K562 (cell line): ENCODE measurements around the gene RHOF. TPM values are rescaled to one million over a fixed set of nuclear protein-coding genes. Genes with fewer than 3 reads are reported as not detected.
A peak's percentile ranks its signal among the peaks of the same experiment; 100 is the strongest.

Source experiments
- ATAC-seq: fragments of 200-7000 bp; cut with Tn5 transposase; 3 replicates; pipeline ENCODE4 v1.9.1; 2020; ENCODE audit warnings: moderate library complexity
- BruUV-seq: library from RNA; stranded (reverse); fragments of 400-500 nt; replicated peaks from 2 replicates; lab custom pipeline; 2021; lab: Mats Ljungman, UMichigan
- CTCF ChIA-PET: fragments of 300-600 bp; formaldehyde crosslinking; extraction: SDS; loops from one replicate; lab custom pipeline; 2021; ENCODE audit warnings: low intra/inter-chr PET ratio; lab: Yijun Ruan, JAX
- POLR2A ChIA-PET: fragments of 300-600, 350-650 bp; sonication (Branson Sonifier 250); formaldehyde crosslinking; extraction: SDS; loops from one replicate; lab custom pipeline; 2021; ENCODE audit warnings: antibody characterized with exemption, inconsistent platforms; lab: Yijun Ruan, JAX
- DNase-seq, 4 experiments: peaks; one replicate each; pipeline versions ENCODE4 v3.0.0 to v3.0.0-alpha.2; 2011 to 2018; ENCODE audit warnings: low spot score in 3 of 4, mixed read lengths in 3 of 4; ENCODE audit errors: extremely low read depth in 1 of 4
- FAIRE-seq: peaks from 2 replicates; lab custom pipeline; 2011; peaks lifted over from hg19 to GRCh38; lab: Jason Lieb, UNC
- H2AFZ ChIP-seq: 2 replicates; pipeline ENCODE4 v1.6.0; 2011; ENCODE audit warnings: low read depth, low read length, control low read depth, inconsistent platforms
- H3K27ac ChIP-seq: fragments of 200-600 bp; 3 replicates; pipeline ENCODE4 v1.8.0; 2011; ENCODE audit warnings: low read depth, mild to moderate bottlenecking, control low read depth, inconsistent platforms, low read length, moderate library complexity, mixed read lengths; ENCODE audit errors: extremely low read depth
- H3K27me3 ChIP-seq, 2 experiments: fragments of 300-600 bp in 1 of 2; 2 replicates in 1 of 2; 3 replicates in 1 of 2; pipeline versions ENCODE4 v1.6.0 to v1.8.0; 2011; ENCODE audit warnings: inconsistent platforms in 2 of 2, low read length in 2 of 2, mild to moderate bottlenecking in 1 of 2, mixed read lengths in 1 of 2, moderate library complexity in 1 of 2; ENCODE audit not compliant: control insufficient read depth in 2 of 2, insufficient read depth in 2 of 2
- H3K36me3 ChIP-seq: fragments of 300-600 bp; 3 replicates; pipeline ENCODE4 v1.8.0; 2011; ENCODE audit warnings: mild to moderate bottlenecking, low read length, inconsistent platforms; ENCODE audit not compliant: control insufficient read depth, insufficient read depth
- H3K4me1 ChIP-seq, 2 experiments: fragments of 200-600 bp in 1 of 2; replicated peaks in 1 of 2; 2 replicates in 1 of 2; 3 replicates in 1 of 2; pipeline versions ENCODE4 v1.5.1 to v1.8.0; 2011; ENCODE audit warnings: inconsistent platforms in 2 of 2, low read length in 2 of 2, mild to moderate bottlenecking in 1 of 2, mixed read lengths in 1 of 2, moderate library complexity in 1 of 2; ENCODE audit not compliant: control insufficient read depth in 2 of 2, insufficient read depth in 2 of 2
- H3K4me2 ChIP-seq: 2 replicates; pipeline ENCODE4 v1.6.1; 2011; ENCODE audit warnings: low read length, control low read depth, inconsistent platforms, mixed read lengths; ENCODE audit not compliant: insufficient read depth
- H3K4me3 ChIP-seq: fragments of 200-600 bp; sonication (generic), shearing (Covaris generic); 2 replicates; pipeline ENCODE4 v1.5.1; 2016; ENCODE audit warnings: control low read depth, inconsistent platforms
- H3K79me2 ChIP-seq: fragments of 200-600 bp; 3 replicates; pipeline ENCODE4 v1.8.0; 2011; ENCODE audit warnings: low read length, inconsistent platforms; ENCODE audit not compliant: control insufficient read depth, insufficient read depth
- H3K9ac ChIP-seq, 2 experiments: 2 replicates each; pipeline versions ENCODE4 v1.6.0 to v1.6.1; 2011; ENCODE audit warnings: low read depth in 2 of 2, low read length in 2 of 2, control low read depth in 1 of 2, inconsistent platforms in 1 of 2, mild to moderate bottlenecking in 1 of 2, mixed read lengths in 1 of 2; ENCODE audit not compliant: insufficient read depth in 1 of 2
- H3K9me1 ChIP-seq: one replicate; pipeline ENCODE4 v1.6.0; 2011; ENCODE audit warnings: inconsistent platforms, mild to moderate bottlenecking, low read length, moderate library complexity; ENCODE audit not compliant: control insufficient read depth, insufficient read depth
- H3K9me3 ChIP-seq: replicated peaks from 2 replicates; pipeline ENCODE4 v1.5.1; 2011; ENCODE audit warnings: low read depth, low read length, inconsistent platforms; ENCODE audit not compliant: control insufficient read depth, insufficient read depth
- H4K20me1 ChIP-seq: replicated peaks from 2 replicates; pipeline ENCODE4 v1.6.1; 2011; ENCODE audit warnings: low read length, inconsistent platforms, mixed read lengths; ENCODE audit not compliant: control insufficient read depth, insufficient read depth
- CEBPB ChIP-seq: fragments of 450-650 bp; IDR thresholded peaks from 2 replicates; pipeline ENCODE4 v1.6.1; 2016; ENCODE audit warnings: missing genetic modification characterization, missing compliant biosample characterization
- KLF1 ChIP-seq: fragments of 450-650 bp; IDR thresholded peaks from 2 replicates; pipeline ENCODE4 v1.6.1; 2016; ENCODE audit warnings: missing genetic modification characterization, missing compliant biosample characterization
- MTA1 ChIP-seq: fragments of 450-650 bp; IDR thresholded peaks from 2 replicates; pipeline ENCODE4 v1.6.1; 2017; ENCODE audit warnings: borderline replicate concordance
- POLR2A ChIP-seq: fragments of 450-650 bp; conservative IDR thresholded peaks from 2 replicates; pipeline ENCODE4 v1.6.1; 2016
- POLR2G ChIP-seq: fragments of 200-400 bp; formaldehyde crosslinking; IDR thresholded peaks from 2 replicates; pipeline ENCODE4 v1.6.1; 2017; ENCODE audit warnings: low read depth, mild to moderate bottlenecking, antibody characterized with exemption, low read length, moderate library complexity
- RREB1 ChIP-seq: fragments of 250-450 bp; sonication (Bioruptor Pico); IDR thresholded peaks from 2 replicates; pipeline ENCODE4 v1.4.0; 2020
- TAF15 ChIP-seq: fragments of 200-400 bp; formaldehyde crosslinking; IDR thresholded peaks from 2 replicates; pipeline ENCODE4 v1.6.1; 2017; ENCODE audit warnings: mild to moderate bottlenecking, low read depth, low read length, moderate library complexity
- THRB ChIP-seq: fragments of 450-650 bp; formaldehyde crosslinking; conservative IDR thresholded peaks from 2 replicates; pipeline ENCODE4 v1.4.0; 2022; ENCODE audit warnings: mild to moderate bottlenecking, missing genetic modification characterization
- ZC3H8 ChIP-seq: fragments of 450-650 bp; IDR thresholded peaks from 2 replicates; pipeline ENCODE4 v1.6.1; 2017
- WGBS: fragments of 100-300 bp; shearing (Covaris generic); methylation state at CpG from one replicate; pipeline ENCODE4 v1.1.6; 2016; ENCODE audit warnings: low coverage, mixed read lengths; ENCODE audit not compliant: insufficient coverage; ENCODE audit errors: missing lambda C conversion rate; 5-methylcytosine and 5-hydroxymethylcytosine counted together
- in situ Hi-C: fragments of 300-500 bp; cut with MboI; formaldehyde crosslinking; loops from 4 replicates; pipeline ENCODE4 v1.15.0; 2018; ENCODE audit warnings: inconsistent platforms, mixed read lengths
- intact Hi-C: fragments of 100-400 bp; cut with micrococcal nuclease; formaldehyde crosslinking; loops from 2 replicates; pipeline ENCODE4 v1.14.2; 2022
- polyA plus RNA-seq, 8 experiments: library from polyadenylated mRNA; depleted of rRNA in 4 of 8; stranded (reverse) in 5 of 8; unstranded in 3 of 8; fragments of >200 nt; fragmentation: Nextera tagmentation in 2 of 8; fragmentation: Illumina TruSeq in 1 of 8; extraction: Ambion mirVana in 2 of 8; extraction: Trizol in 1 of 8; gene quantifications; 2 replicates each; pipeline versions ENCODE4 v1.2.1 to v1.2.3, GENCODE V29; 2011 to 2014; ENCODE audit warnings: inconsistent platforms in 1 of 8, missing spikeins in 1 of 8
- total RNA-seq, 7 experiments: library from RNA; depleted of rRNA in 6 of 7; stranded (reverse); fragments of >200 nt in 6 of 7; fragmentation: Illumina TruSeq in 2 of 7; extraction: Trizol in 2 of 7; gene quantifications; 2 replicates each; pipeline versions ENCODE4 v1.2.1 to v1.2.3, GENCODE V29; 2011 to 2021; ENCODE audit warnings: low replicate concordance in 1 of 7

RHOF gene
- total and polyA plus RNA-seq, 9 of the 15 experiments (the other 6 are each of a cell fraction or from before 2014, with no cell fraction given): 0.13 to 10.1 (median 4.0) TPM

GRCh38 chr12:121828826-121829225 lies 35.3 kb upstream of the RHOF start:
- Histone ChIP-seq H3K27me3 (no peaks in the 10 kb centered on the region), H4K20me1 (no peaks in the 10 kb centered on the region; the same call in 1 of the 2 replicates), H3K4me3 (no peak overlapping the region), H3K4me1 (peaks cover 0 to 25% of the 10 kb centered on the region in 2 experiments; a peak in 2 of 5 replicates), H3K9me3 (no peaks in the 10 kb centered on the region), H3K79me2 (no peaks in the 10 kb centered on the region), H3K27ac (no peak overlapping the region), H3K4me2 (no peak overlapping the region), H3K9me1 (no peaks in the 10 kb centered on the region), H3K9ac (no peak overlapping the region), H3K36me3 (peaks cover 74% of the 10 kb centered on the region), H2AFZ (no peak overlapping the region)
- WGBS: 87% methylated on average over 9 of the region's 9 CpGs
- ATAC-seq (no peak), DNase-seq (no peak), FAIRE-seq (no peak)
- ChIA-PET CTCF (no interaction called here), POLR2A (interaction anchor here (1.0 to 3.3 kb wide), 4 partner anchors 8 to 27 kb away, joined by 4 to 21 read pairs (median 15); no protein-coding TSS in a partner anchor)
- intact Hi-C loops: no loop called here
- TF ChIP-seq ZC3H8 (no peak), POLR2G (0 out of 2 replicates have a peak, but pooled peaks have one; percentile 0)
- in situ Hi-C loops: loop anchor here (25.0 kb wide), 1 partner anchor 1558 kb away; the partner anchor contains the start of gene KMT5A
- no TSS peak for BruUV-seq

- POLR2A ChIA-PET: interaction anchor here (1.0 to 3.3 kb wide), 4 partner anchors 9 to 26 kb away, joined by 4 to 21 read pairs (median 15); no protein-coding TSS in a partner anchor
- no peak overlapping the region for H3K4me2 ChIP-seq
- no peak overlapping the region for H3K4me3 ChIP-seq
- peaks cover 0 to 25% of the 10 kb centered on the region in 2 experiments; a peak in 2 of 5 replicates for H3K4me1 ChIP-seq
- H3K27ac ChIP-seq: no peak overlapping the region
- H4K20me1 ChIP-seq: no peaks in the 10 kb centered on the region; the same call in 1 of the 2 replicates
- no peaks in the 10 kb centered on the region for H3K79me2 ChIP-seq
- no peaks in the 10 kb centered on the region for H3K9me3 ChIP-seq
- BruUV-seq: no TSS peak
- in situ Hi-C loops: loop anchor here (25.0 kb wide), 1 partner anchor 1559 kb away; the partner anchor contains the start of gene KMT5A
- 90% methylated on average over 8 of the region's 8 CpGs for WGBS
- ATAC-seq: no peak
- H2AFZ ChIP-seq: no peak overlapping the region
- CTCF ChIA-PET: no interaction called here
- DNase-seq: no peak
- intact Hi-C loops: no loop called here
- H3K36me3 ChIP-seq: peaks cover 79% of the 10 kb centered on the region
- no peak for FAIRE-seq
- no peak overlapping the region for H3K9ac ChIP-seq
- no peaks in the 10 kb centered on the region for H3K27me3 ChIP-seq
- H3K9me1 ChIP-seq: no peaks in the 10 kb centered on the region
- TF ChIP-seq TAF15 (no peak), KLF1 (tag) (no peak), MTA1 (no peak), POLR2A (no peak), CEBPB (no peak), THRB (CRISPR knock-in tag) (no peak), RREB1 (CRISPR knock-in tag) (no peak)
These were observed 34.8 kb upstream of the RHOF start for GRCh38 chr12:121828306-121828705.
